MM.1S (cell line): ENCODE results near the gene PSME3IP1.
A peak's percentile ranks its signal among the peaks of the same experiment; 100 is the strongest.

ENCODE experiments used
- DNase-seq: peaks from one replicate; pipeline ENCODE4 v3.0.0-alpha.2; 2015
- H2AFZ ChIP-seq: fragments of 300-600 bp; sonication (generic); 2 replicates; pipeline ENCODE4 v1.6.0; 2016; ENCODE audit warnings: antibody characterized with exemption, low read length
- H3F3A ChIP-seq: fragments of 300-600 bp; sonication (generic); 2 replicates; pipeline ENCODE4 v1.6.1; 2016; ENCODE audit warnings: mild to moderate bottlenecking, antibody characterized with exemption, low read length, moderate library complexity, mixed read lengths; ENCODE audit not compliant: insufficient read depth
- H3K27ac ChIP-seq: fragments of 300-600 bp; sonication (generic); 2 replicates; pipeline ENCODE4 v1.5.1; 2016; ENCODE audit warnings: mild to moderate bottlenecking, low read length
- H3K27me3 ChIP-seq: fragments of 300-600 bp; sonication (generic); replicated peaks from 2 replicates; pipeline ENCODE4 v1.6.0; 2016; ENCODE audit warnings: low read length; ENCODE audit not compliant: insufficient read depth
- H3K36me3 ChIP-seq: fragments of 300-600 bp; sonication (generic); replicated peaks from 2 replicates; pipeline ENCODE4 v1.6.1; 2016; ENCODE audit warnings: mild to moderate bottlenecking, low read length, mixed read lengths; ENCODE audit not compliant: insufficient read depth
- H3K4me1 ChIP-seq: fragments of 300-600 bp; sonication (generic); 2 replicates; pipeline ENCODE4 v1.6.1; 2016; ENCODE audit warnings: low read length, mixed read lengths
- H3K4me2 ChIP-seq: fragments of 300-600 bp; sonication (generic); 2 replicates; pipeline ENCODE4 v1.6.0; 2016; ENCODE audit warnings: low read depth, low read length
- H3K4me3 ChIP-seq: fragments of 300-600 bp; sonication (generic); 2 replicates; pipeline ENCODE4 v1.5.1; 2016; ENCODE audit warnings: low read length, mixed read lengths
- H3K79me2 ChIP-seq: fragments of 300-600 bp; sonication (generic); 2 replicates; pipeline ENCODE4 v1.6.1; 2016; ENCODE audit warnings: mixed run types, low read length, mixed read lengths
- H3K9ac ChIP-seq: fragments of 300-600 bp; sonication (generic); 2 replicates; pipeline ENCODE4 v1.6.1; 2016; ENCODE audit warnings: low read length, mixed read lengths
- H3K9me2 ChIP-seq: fragments of 300-600 bp; sonication (generic); replicated peaks from 2 replicates; pipeline ENCODE4 v1.6.1; 2016; ENCODE audit warnings: mild to moderate bottlenecking, low read length, mixed read lengths; ENCODE audit not compliant: insufficient read depth
- H3K9me3 ChIP-seq: fragments of 300-600 bp; sonication (generic); replicated peaks from 2 replicates; pipeline ENCODE4 v1.6.1; 2016; ENCODE audit warnings: mild to moderate bottlenecking, low read length, mixed read lengths; ENCODE audit not compliant: insufficient read depth
- H4K20me1 ChIP-seq: fragments of 300-600 bp; sonication (generic); 2 replicates; pipeline ENCODE4 v1.6.1; 2016; ENCODE audit warnings: mild to moderate bottlenecking, low read length, moderate library complexity, mixed read lengths; ENCODE audit not compliant: insufficient read depth
- CTCF ChIP-seq: fragments of 300-600 bp; sonication (generic); IDR thresholded peaks from 2 replicates; pipeline ENCODE4 v1.5.1; 2016; ENCODE audit warnings: antibody characterized with exemption, low read length, mixed read lengths
- EZH2 ChIP-seq: fragments of 300-600 bp; sonication (generic); optimal IDR thresholded peaks from 2 replicates; pipeline ENCODE3; 2017; ENCODE audit warnings: low read depth, mild to moderate bottlenecking, antibody characterized with exemption, low read length, mixed read lengths
- EZH2phosphoT487 ChIP-seq: fragments of 300-600 bp; sonication (generic); IDR thresholded peaks from 2 replicates; pipeline ENCODE4 v1.6.1; 2018; ENCODE audit warnings: antibody characterized with exemption, low read length

The PSME3IP1 gene

GRCh38 chr16:57148481-57148880, 37.4 kb downstream of the PSME3IP1 start:
- H3K9ac ChIP-seq: no peak overlapping the region

GRCh38 chr16:57147381-57148221, 38.2 kb downstream of the PSME3IP1 start:
- no peaks in the 10 kb centered on the region for H3K79me2 ChIP-seq
- no peak overlapping the region for H3K9ac ChIP-seq
- H3K27ac ChIP-seq: peak overlapping the region; percentile 55; the same call in 1 of the 2 replicates
- no peaks in the 10 kb centered on the region for H3K27me3 ChIP-seq
- no peak overlapping the region for H3K4me3 ChIP-seq
- H3K36me3 ChIP-seq: no peaks in the 10 kb centered on the region
- H3K9me3 ChIP-seq: no peaks in the 10 kb centered on the region
- H3F3A ChIP-seq: 0 out of 2 replicates have a peak, but pooled peaks cover 5% of the 10 kb centered on the region
- no peak overlapping the region for H2AFZ ChIP-seq
- peaks cover 25% of the 10 kb centered on the region for H3K4me1 ChIP-seq
- peak overlapping the region; percentile 30; the same call in 1 of the 2 replicates for H3K4me2 ChIP-seq
- peak; percentile 24 for DNase-seq
- TF ChIP-seq EZH2phosphoT487: no peak
- no peak for TF ChIP-seq CTCF
- no peak for TF ChIP-seq EZH2
- H3K9me2 ChIP-seq: no peaks in the 10 kb centered on the region
- H4K20me1 ChIP-seq: no peaks in the 10 kb centered on the region

More at GRCh38 chr16:57148481-57148880, 37.4 kb downstream of the PSME3IP1 start:
- H3K4me2 ChIP-seq: peak overlapping the region; percentile 30; the same call in 1 of the 2 replicates
- no peak overlapping the region for H2AFZ ChIP-seq
- DNase-seq: no peak
- H3K9me2 ChIP-seq: no peaks in the 10 kb centered on the region
- H3K36me3 ChIP-seq: no peaks in the 10 kb centered on the region; the same call in 1 of the 2 replicates
- no peak overlapping the region for H3K4me3 ChIP-seq
- H3F3A ChIP-seq: 0 out of 2 replicates have a peak, but pooled peaks cover 5% of the 10 kb centered on the region
- no peaks in the 10 kb centered on the region for H3K27me3 ChIP-seq
- H4K20me1 ChIP-seq: no peaks in the 10 kb centered on the region
- H3K79me2 ChIP-seq: no peaks in the 10 kb centered on the region
- no peaks in the 10 kb centered on the region for H3K9me3 ChIP-seq
- H3K4me1 ChIP-seq: peaks cover 28% of the 10 kb centered on the region
- H3K27ac ChIP-seq: peak overlapping the region; percentile 55; the same call in 1 of the 2 replicates
- no peak for TF ChIP-seq CTCF
- TF ChIP-seq EZH2phosphoT487: no peak
- no peak for TF ChIP-seq EZH2

GRCh38 chr16:57146735-57147134, 39.1 kb downstream of the PSME3IP1 start:
- H3K79me2 ChIP-seq: no peaks in the 10 kb centered on the region
- H3K4me1 ChIP-seq: peaks cover 20% of the 10 kb centered on the region
- no peaks in the 10 kb centered on the region for H3K36me3 ChIP-seq
- no peak for DNase-seq
- no peaks in the 10 kb centered on the region for H4K20me1 ChIP-seq
- H3K9ac ChIP-seq: no peak overlapping the region
- no peaks in the 10 kb centered on the region for H3K9me2 ChIP-seq
- 0 out of 2 replicates have a peak, but pooled peaks cover 5% of the 10 kb centered on the region for H3F3A ChIP-seq
- TF ChIP-seq CTCF (peak; percentile 12; the same call in 1 of the 2 replicates), EZH2 (no peak)
- H3K4me3 ChIP-seq: no peak overlapping the region
- no peak overlapping the region for H2AFZ ChIP-seq
- H3K27me3 ChIP-seq: no peaks in the 10 kb centered on the region
- H3K27ac ChIP-seq: no peak overlapping the region
- H3K9me3 ChIP-seq: no peaks in the 10 kb centered on the region
- no peak overlapping the region for H3K4me2 ChIP-seq
